ENCODE results near the gene PPM1F.
"Not testable (repeated sequence)": the region's sequence is repeated elsewhere in the genome, so short reads cannot be mapped to it uniquely, and the experiment has no call there.

DNA sequence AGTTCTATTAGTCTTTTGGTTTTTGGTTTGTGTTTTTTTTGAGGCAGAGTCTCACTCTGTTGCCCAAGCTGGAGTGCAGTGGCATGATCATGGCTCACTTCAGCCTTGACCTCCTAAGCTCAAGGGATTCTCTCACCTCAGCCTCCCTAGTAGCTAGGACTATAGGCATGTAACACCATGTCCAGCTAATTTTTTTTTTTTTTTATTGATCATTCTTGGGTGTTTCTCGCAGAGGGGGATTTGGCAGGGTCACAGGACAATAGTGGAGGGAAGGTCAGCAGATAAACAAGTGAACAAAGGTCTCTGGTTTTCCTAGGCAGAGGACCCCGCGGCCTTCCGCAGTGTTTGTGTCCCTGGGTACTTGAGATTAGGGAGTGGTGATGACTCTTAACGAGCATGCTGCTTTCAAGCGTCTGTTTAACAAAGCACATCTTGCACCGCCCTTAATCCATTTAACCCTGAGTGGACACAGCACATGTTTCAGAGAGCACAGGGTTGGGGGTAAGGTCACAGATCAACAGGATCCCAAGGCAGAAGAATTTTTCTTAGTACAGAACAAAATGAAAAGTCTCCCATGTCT, 69.8 kb downstream of the PPM1F start:
- TF ChIP-seq EP300 (conservative IDR thresholded peaks at IDR 0.05; ENCODE audit: poor library complexity, severe bottlenecking); EZH2 (IDR thresholded peaks at IDR 0.05; ENCODE audit: borderline replicate concordance, insufficient read depth, low read length, poor library complexity, severe bottlenecking); POLR2AphosphoS5 (IDR thresholded peaks at IDR 0.05): not testable (repeated sequence)
- TF ChIP-seq, protein P1, sequence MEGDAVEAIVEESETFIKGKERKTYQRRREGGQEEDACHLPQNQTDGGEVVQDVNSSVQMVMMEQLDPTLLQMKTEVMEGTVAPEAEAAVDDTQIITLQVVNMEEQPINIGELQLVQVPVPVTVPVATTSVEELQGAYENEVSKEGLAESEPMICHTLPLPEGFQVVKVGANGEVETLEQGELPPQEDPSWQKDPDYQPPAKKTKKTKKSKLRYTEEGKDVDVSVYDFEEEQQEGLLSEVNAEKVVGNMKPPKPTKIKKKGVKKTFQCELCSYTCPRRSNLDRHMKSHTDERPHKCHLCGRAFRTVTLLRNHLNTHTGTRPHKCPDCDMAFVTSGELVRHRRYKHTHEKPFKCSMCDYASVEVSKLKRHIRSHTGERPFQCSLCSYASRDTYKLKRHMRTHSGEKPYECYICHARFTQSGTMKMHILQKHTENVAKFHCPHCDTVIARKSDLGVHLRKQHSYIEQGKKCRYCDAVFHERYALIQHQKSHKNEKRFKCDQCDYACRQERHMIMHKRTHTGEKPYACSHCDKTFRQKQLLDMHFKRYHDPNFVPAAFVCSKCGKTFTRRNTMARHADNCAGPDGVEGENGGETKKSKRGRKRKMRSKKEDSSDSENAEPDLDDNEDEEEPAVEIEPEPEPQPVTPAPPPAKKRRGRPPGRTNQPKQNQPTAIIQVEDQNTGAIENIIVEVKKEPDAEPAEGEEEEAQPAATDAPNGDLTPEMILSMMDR (IDR thresholded peaks at IDR 0.05; ENCODE audit: poor library complexity, severe bottlenecking): not testable (repeated sequence)

Measured in neural cell (in vitro differentiated cells).